GM23338 (cell line): Measurements from ENCODE around the gene MYPOP. TPM values are rescaled to one million over a fixed set of nuclear protein-coding genes. Genes with fewer than 3 reads are reported as not detected.

Source experiments
- ATAC-seq: fragments of 200-7000 bp; cut with Tn5 transposase; 3 replicates; pipeline ENCODE4 v1.9.1; 2020
- DNase-seq: peaks from one replicate; pipeline ENCODE4 v3.0.0-alpha.2; 2015; ENCODE audit warnings: low spot score
- H2AFZ ChIP-seq: fragments of 200-600 bp; sonication (generic); 2 replicates; pipeline ENCODE4 v1.8.0; 2016; ENCODE audit warnings: antibody characterized with exemption, mild to moderate bottlenecking, moderate library complexity
- H3F3A ChIP-seq: fragments of 200-600 bp; sonication (generic); replicated peaks from 2 replicates; pipeline ENCODE4 v1.8.0; 2017; ENCODE audit warnings: antibody characterized with exemption, mixed run types, low read depth
- H3K27ac ChIP-seq: fragments of 200-600 bp; sonication (generic); 2 replicates; pipeline ENCODE4 v1.6.1; 2016; ENCODE audit warnings: low read depth
- H3K27me3 ChIP-seq: fragments of 200-600 bp; sonication (generic); 2 replicates; pipeline ENCODE4 v1.8.0; 2016; ENCODE audit warnings: mild to moderate bottlenecking, mixed run types, moderate library complexity; ENCODE audit not compliant: insufficient read depth
- H3K36me3 ChIP-seq: fragments of 200-600 bp; sonication (generic); 2 replicates; pipeline ENCODE4 v1.8.0; 2016; ENCODE audit warnings: mild to moderate bottlenecking; ENCODE audit not compliant: insufficient read depth
- H3K4me1 ChIP-seq: fragments of 200-600 bp; sonication (generic); 2 replicates; pipeline ENCODE4 v1.8.0; 2016; ENCODE audit warnings: mild to moderate bottlenecking, moderate library complexity; ENCODE audit not compliant: insufficient read depth
- H3K4me2 ChIP-seq: fragments of 200-600 bp; sonication (generic); 2 replicates; pipeline ENCODE4 v1.7.1; 2017; ENCODE audit warnings: mixed run types
- H3K4me3 ChIP-seq: fragments of 200-600 bp; sonication (generic); 2 replicates; pipeline ENCODE4 v1.6.1; 2016; ENCODE audit warnings: mixed run types
- H3K79me2 ChIP-seq: fragments of 200-600 bp; sonication (generic); replicated peaks from 2 replicates; pipeline ENCODE4 v1.8.0; 2017; ENCODE audit warnings: mild to moderate bottlenecking; ENCODE audit not compliant: insufficient read depth
- H3K9me2 ChIP-seq: fragments of 200-600 bp; sonication (generic); 2 replicates; pipeline ENCODE4 v1.8.0; 2017; ENCODE audit not compliant: insufficient read depth
- H4K20me1 ChIP-seq: fragments of 200-600 bp; sonication (generic); replicated peaks from 2 replicates; pipeline ENCODE4 v1.8.0; 2017; ENCODE audit warnings: mild to moderate bottlenecking; ENCODE audit not compliant: insufficient read depth
- H3K27ac Mint-ChIP-seq: 2 replicates; pipeline ENCODE4 v1.8.0; 2020; ENCODE audit warnings: inconsistent platforms, mild to moderate bottlenecking, moderate library complexity, mixed read lengths
- H3K27me3 Mint-ChIP-seq: 3 replicates; pipeline ENCODE4 v1.8.0; 2022; ENCODE audit warnings: low read depth, mild to moderate bottlenecking, moderate library complexity, mixed read lengths, inconsistent platforms; ENCODE audit not compliant: insufficient read depth, poor library complexity
- H3K36me3 Mint-ChIP-seq: 3 replicates; pipeline ENCODE4 v1.8.0; 2021; ENCODE audit warnings: low read depth, mild to moderate bottlenecking, inconsistent platforms, moderate library complexity, mixed read lengths
- H3K4me1 Mint-ChIP-seq: 3 replicates; pipeline ENCODE4 v1.8.0; 2020; ENCODE audit warnings: mild to moderate bottlenecking, inconsistent platforms, mixed read lengths
- H3K4me3 Mint-ChIP-seq: 3 replicates; pipeline ENCODE4 v1.8.0; 2021; ENCODE audit warnings: moderate library complexity, mild to moderate bottlenecking, inconsistent platforms, mixed read lengths
- H3K9me3 Mint-ChIP-seq: 3 replicates; pipeline ENCODE4 v1.8.0; 2020; ENCODE audit warnings: moderate library complexity, mild to moderate bottlenecking, inconsistent platforms, mixed read lengths
- CREB1 ChIP-seq: fragments of 250-450 bp; sonication (Bioruptor Pico); IDR thresholded peaks from 2 replicates; pipeline ENCODE4 v1.5.0; 2020; ENCODE audit warnings: low read depth, mild to moderate bottlenecking, moderate library complexity
- ETS1 ChIP-seq: IDR thresholded peaks from 2 replicates; pipeline ENCODE4 v1.6.1; 2016; ENCODE audit warnings: antibody characterized with exemption
- EZH2 ChIP-seq: fragments of 200-600 bp; sonication (generic); IDR thresholded peaks from one replicate; pipeline ENCODE4 v1.8.0; 2017; ENCODE audit warnings: antibody characterized with exemption, mild to moderate bottlenecking, low read depth; ENCODE audit not compliant: unreplicated experiment
- REST ChIP-seq: IDR thresholded peaks from one replicate; pipeline ENCODE4 v1.6.1; 2018; ENCODE audit warnings: antibody characterized with exemption; ENCODE audit not compliant: unreplicated experiment
- STAT1 ChIP-seq: IDR thresholded peaks from one replicate; pipeline ENCODE4 v1.6.1; 2016; ENCODE audit warnings: antibody characterized with exemption; ENCODE audit not compliant: unreplicated experiment
- ZNF114 ChIP-seq: fragments of 250-450 bp; sonication (Bioruptor Pico); IDR thresholded peaks from 2 replicates; pipeline ENCODE4 v1.5.0; 2020; ENCODE audit warnings: mild to moderate bottlenecking, moderate library complexity
- ZNF462 ChIP-seq: fragments of 250-450 bp; sonication (Bioruptor Pico); IDR thresholded peaks from 2 replicates; pipeline ENCODE4 v1.5.0; 2020; ENCODE audit warnings: mild to moderate bottlenecking, moderate library complexity
- polyA plus RNA-seq: library from polyadenylated mRNA; unstranded; fragments of >200 nt; fragmentation: Nextera tagmentation; extraction: Ambion mirVana; gene quantifications from 2 replicates; pipeline ENCODE4 v1.2.1, GENCODE V29; 2016
- total RNA-seq: library from RNA; depleted of rRNA; stranded (reverse); fragments of >200 nt; shearing (Covaris generic); gene quantifications from 2 replicates; pipeline ENCODE4 v1.2.3, GENCODE V29; 2014
- TF ChIP-seq, protein P1 (sequence below), 2 experiments: fragments of 200-600 bp in 1 of 2; sonication (generic) in 1 of 2; conservative IDR thresholded peaks; 2 replicates each; pipeline versions ENCODE4 v1.5.1 to v1.6.1; 2016 to 2017; ENCODE audit warnings: antibody characterized with exemption in 2 of 2, low read depth in 2 of 2, mild to moderate bottlenecking in 2 of 2, moderate library complexity in 1 of 2

The MYPOP gene
- total and polyA plus RNA-seq, 2 experiments from 2014 or later, result 3.0 to 6.9 TPM

DNA sequence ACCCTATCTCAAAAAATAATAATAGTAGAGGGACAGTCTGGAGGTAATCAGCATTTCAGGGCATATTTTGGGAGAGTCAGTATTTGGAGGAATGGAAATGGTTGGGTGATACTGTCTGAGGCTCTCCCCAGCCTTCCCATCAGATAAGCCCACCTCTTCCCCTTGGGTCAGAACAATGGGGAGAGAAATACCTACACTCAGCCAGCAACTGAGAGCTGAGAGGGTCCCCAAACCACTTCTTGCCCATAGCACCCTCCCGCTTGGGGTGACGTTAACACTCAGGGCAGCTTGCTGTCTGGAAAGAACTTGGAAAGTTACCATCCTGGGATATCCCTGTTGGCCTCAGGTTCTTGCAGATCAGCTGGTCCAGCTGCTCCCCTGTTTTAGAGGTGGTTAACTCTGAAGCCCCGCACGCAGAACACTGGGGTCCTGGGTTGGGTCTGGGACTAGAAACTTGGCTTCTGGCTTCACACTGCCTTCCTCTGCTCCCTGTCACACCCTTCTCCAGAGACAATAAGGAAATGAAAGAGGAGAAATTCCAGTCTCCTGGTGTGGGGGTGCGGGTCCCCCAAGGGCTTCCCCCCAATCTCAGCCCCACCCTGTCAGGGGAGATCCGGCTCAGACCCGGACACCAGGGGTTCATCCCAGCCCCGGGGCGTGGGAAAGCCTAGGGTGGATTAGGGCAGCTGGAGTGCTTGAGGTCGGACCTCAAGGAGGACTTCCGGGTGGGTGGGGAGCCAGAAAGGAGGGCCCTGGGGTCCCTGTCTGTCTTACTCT, 35.8 kb downstream of the MYPOP start (continued):
- TF ChIP-seq, protein P1, sequence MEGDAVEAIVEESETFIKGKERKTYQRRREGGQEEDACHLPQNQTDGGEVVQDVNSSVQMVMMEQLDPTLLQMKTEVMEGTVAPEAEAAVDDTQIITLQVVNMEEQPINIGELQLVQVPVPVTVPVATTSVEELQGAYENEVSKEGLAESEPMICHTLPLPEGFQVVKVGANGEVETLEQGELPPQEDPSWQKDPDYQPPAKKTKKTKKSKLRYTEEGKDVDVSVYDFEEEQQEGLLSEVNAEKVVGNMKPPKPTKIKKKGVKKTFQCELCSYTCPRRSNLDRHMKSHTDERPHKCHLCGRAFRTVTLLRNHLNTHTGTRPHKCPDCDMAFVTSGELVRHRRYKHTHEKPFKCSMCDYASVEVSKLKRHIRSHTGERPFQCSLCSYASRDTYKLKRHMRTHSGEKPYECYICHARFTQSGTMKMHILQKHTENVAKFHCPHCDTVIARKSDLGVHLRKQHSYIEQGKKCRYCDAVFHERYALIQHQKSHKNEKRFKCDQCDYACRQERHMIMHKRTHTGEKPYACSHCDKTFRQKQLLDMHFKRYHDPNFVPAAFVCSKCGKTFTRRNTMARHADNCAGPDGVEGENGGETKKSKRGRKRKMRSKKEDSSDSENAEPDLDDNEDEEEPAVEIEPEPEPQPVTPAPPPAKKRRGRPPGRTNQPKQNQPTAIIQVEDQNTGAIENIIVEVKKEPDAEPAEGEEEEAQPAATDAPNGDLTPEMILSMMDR (conservative IDR thresholded peaks at IDR 0.05; ENCODE audit: low read depth in 2 of 2), result no peak
- no peak for TF ChIP-seq ETS1
- no peak for TF ChIP-seq STAT1

GRCh38 chr19:45865269-45865948, 37.0 kb downstream of the MYPOP start:
- H3K9me3 Mint-ChIP-seq, result no peaks in the 10 kb centered on the region
- peak overlapping the region; percentile 95 for H3K4me3 Mint-ChIP-seq
- H3K27me3 ChIP-seq, result no peaks in the 10 kb centered on the region
- H3K36me3 Mint-ChIP-seq, result peaks cover 13% of the 10 kb centered on the region
- H3F3A ChIP-seq, result 0 out of 2 replicates have a peak, but pooled peaks cover 2% of the 10 kb centered on the region
- peaks cover 67% of the 10 kb centered on the region for H3K79me2 ChIP-seq
- H3K27me3 Mint-ChIP-seq, result peaks cover 30% of the 10 kb centered on the region
- H3K4me1 Mint-ChIP-seq, result peaks cover 36% of the 10 kb centered on the region
- ATAC-seq (no peak), DNase-seq (no peak)
- no peaks in the 10 kb centered on the region for H3K36me3 ChIP-seq
- no peak overlapping the region for H2AFZ ChIP-seq
- H3K27ac ChIP-seq, result no peak overlapping the region
- peaks cover 9% of the 10 kb centered on the region; the same call in 1 of the 2 replicates for H4K20me1 ChIP-seq
- no peak overlapping the region for H3K27ac Mint-ChIP-seq
- no peak for TF ChIP-seq REST
- no peak for TF ChIP-seq ZNF114
- TF ChIP-seq CREB1 (CRISPR knock-in tag), result no peak
- no peak for TF ChIP-seq ZNF462
- no peak for TF ChIP-seq ETS1
- no peak for TF ChIP-seq EZH2
- H3K4me2 ChIP-seq, result peak overlapping the region; percentile 96
- peaks cover 29% of the 10 kb centered on the region for H3K4me1 ChIP-seq
- peak overlapping the region; percentile 63 for H3K4me3 ChIP-seq
- H3K9me2 ChIP-seq, result no peaks in the 10 kb centered on the region
